ENCODE results near the gene LRP5. TPM values are rescaled to one million over a fixed set of nuclear protein-coding genes. Genes with fewer than 3 reads are reported as not detected.

Gene LRP5
- total RNA-seq, 1 donor from 2014 or later: 20.2 TPM

DNA sequence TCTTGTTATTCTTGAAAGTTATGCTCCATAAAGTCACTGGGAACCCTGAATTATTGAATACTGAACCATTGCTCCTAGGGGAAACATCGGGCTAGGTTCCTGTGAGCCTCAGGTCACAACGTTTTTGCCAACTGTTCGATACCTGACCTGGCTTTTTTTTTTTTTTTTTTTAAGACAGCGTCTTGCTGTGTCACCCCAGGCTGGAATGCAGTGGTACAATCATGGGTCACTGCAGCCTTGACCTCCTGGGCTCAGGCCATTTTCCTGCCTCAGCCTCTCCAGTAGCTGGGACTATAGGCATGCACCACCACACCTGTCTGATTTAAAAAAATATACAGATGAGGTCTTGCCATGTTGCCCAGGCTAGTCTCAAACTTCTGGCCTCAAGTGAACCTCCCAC is 22.5 kb downstream of the LRP5 start:
- H3K9me3 ChIP-seq (ENCODE audit: insufficient read depth, low read depth, low read length): no peaks in the 10 kb centered on the region
- H3K36me3 ChIP-seq (ENCODE audit: insufficient read depth, low read length): no peaks in the 10 kb centered on the region
- Mint-ChIP-seq H3K27ac (ENCODE audit: unreplicated experiment) (no peak overlapping the region), H3K36me3 (ENCODE audit: low read depth, unreplicated experiment) (peaks cover 4% of the 10 kb centered on the region), H3K27me3 (ENCODE audit: low read depth, unreplicated experiment) (no peaks in the 10 kb centered on the region), H3K9me3 (ENCODE audit: unreplicated experiment) (no peaks in the 10 kb centered on the region), H3K4me3 (ENCODE audit: unreplicated experiment) (no peak overlapping the region), H3K4me1 (ENCODE audit: low read depth, unreplicated experiment) (peaks cover 25% of the 10 kb centered on the region)
- TF ChIP-seq, protein P1, sequence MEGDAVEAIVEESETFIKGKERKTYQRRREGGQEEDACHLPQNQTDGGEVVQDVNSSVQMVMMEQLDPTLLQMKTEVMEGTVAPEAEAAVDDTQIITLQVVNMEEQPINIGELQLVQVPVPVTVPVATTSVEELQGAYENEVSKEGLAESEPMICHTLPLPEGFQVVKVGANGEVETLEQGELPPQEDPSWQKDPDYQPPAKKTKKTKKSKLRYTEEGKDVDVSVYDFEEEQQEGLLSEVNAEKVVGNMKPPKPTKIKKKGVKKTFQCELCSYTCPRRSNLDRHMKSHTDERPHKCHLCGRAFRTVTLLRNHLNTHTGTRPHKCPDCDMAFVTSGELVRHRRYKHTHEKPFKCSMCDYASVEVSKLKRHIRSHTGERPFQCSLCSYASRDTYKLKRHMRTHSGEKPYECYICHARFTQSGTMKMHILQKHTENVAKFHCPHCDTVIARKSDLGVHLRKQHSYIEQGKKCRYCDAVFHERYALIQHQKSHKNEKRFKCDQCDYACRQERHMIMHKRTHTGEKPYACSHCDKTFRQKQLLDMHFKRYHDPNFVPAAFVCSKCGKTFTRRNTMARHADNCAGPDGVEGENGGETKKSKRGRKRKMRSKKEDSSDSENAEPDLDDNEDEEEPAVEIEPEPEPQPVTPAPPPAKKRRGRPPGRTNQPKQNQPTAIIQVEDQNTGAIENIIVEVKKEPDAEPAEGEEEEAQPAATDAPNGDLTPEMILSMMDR (IDR thresholded peaks at IDR 0.05; ENCODE audit: insufficient read depth, low read depth, low read length): no peak
- TF ChIP-seq EZH2 (IDR thresholded peaks at IDR 0.05; ENCODE audit: insufficient read depth, low read length): no peak
- H3K27me3 ChIP-seq (ENCODE audit: insufficient read depth, low read length): no peaks in the 10 kb centered on the region
- no peak overlapping the region for H3K4me3 ChIP-seq (ENCODE audit: insufficient read depth, low read depth, low read length)
- H3K4me1 ChIP-seq (ENCODE audit: insufficient read depth, low read length): peaks cover 14% of the 10 kb centered on the region
- no peak overlapping the region for H3K4me2 ChIP-seq (ENCODE audit: low read length)
- H2AFZ ChIP-seq (ENCODE audit: low read depth, low read length): no peak overlapping the region
- H4K20me1 ChIP-seq (ENCODE audit: insufficient read depth, low read length): peaks cover 74% of the 10 kb centered on the region
- DNase-seq (ENCODE audit: low read depth): no peak
- FAIRE-seq: no peak
- H3K9ac ChIP-seq (ENCODE audit: low read length): no peak overlapping the region
- no peak overlapping the region for H3K27ac ChIP-seq (ENCODE audit: low read depth, low read length)
- peaks cover 45% of the 10 kb centered on the region for H3K79me2 ChIP-seq (ENCODE audit: insufficient read depth, low read length)

DNA sequence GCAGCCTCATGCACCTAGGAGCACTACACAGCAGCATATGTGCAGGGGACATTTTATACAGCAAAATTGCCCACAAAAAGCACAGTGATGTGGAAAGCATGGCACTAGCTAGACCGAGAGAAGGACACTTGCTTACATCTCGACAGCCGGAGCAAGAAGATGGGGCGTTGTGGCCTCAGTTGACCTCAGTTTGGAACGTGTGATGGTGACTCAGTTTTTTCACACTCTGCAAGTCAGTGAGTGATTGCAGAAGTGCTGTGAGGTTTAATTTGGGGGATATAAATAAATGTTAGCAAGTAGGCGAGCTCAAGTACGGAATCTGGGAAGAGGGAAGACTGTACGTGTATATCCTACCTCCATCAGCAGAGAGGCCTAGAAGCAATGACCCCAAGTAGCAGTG is 23.3 kb downstream of the LRP5 start:
- Mint-ChIP-seq H3K4me3 (ENCODE audit: unreplicated experiment) (no peak overlapping the region), H3K4me1 (ENCODE audit: low read depth, unreplicated experiment) (peaks cover 19% of the 10 kb centered on the region), H3K27me3 (ENCODE audit: low read depth, unreplicated experiment) (no peaks in the 10 kb centered on the region), H3K9me3 (ENCODE audit: unreplicated experiment) (no peaks in the 10 kb centered on the region), H3K36me3 (ENCODE audit: low read depth, unreplicated experiment) (peaks cover 4% of the 10 kb centered on the region), H3K27ac (ENCODE audit: unreplicated experiment) (no peak overlapping the region)
- no peaks in the 10 kb centered on the region for H3K27me3 ChIP-seq (ENCODE audit: insufficient read depth, low read length)
- no peaks in the 10 kb centered on the region for H3K9me3 ChIP-seq (ENCODE audit: insufficient read depth, low read depth, low read length)
- H3K36me3 ChIP-seq (ENCODE audit: insufficient read depth, low read length): no peaks in the 10 kb centered on the region
- H3K4me1 ChIP-seq (ENCODE audit: insufficient read depth, low read length): peaks cover 15% of the 10 kb centered on the region
- no peak overlapping the region for H2AFZ ChIP-seq (ENCODE audit: low read depth, low read length)
- H3K79me2 ChIP-seq (ENCODE audit: insufficient read depth, low read length): peaks cover 45% of the 10 kb centered on the region
- peaks cover 66% of the 10 kb centered on the region for H4K20me1 ChIP-seq (ENCODE audit: insufficient read depth, low read length)
- H3K27ac ChIP-seq (ENCODE audit: low read depth, low read length): no peak overlapping the region
- DNase-seq (ENCODE audit: low read depth): no peak
- no peak overlapping the region for H3K9ac ChIP-seq (ENCODE audit: low read length)
- no peak overlapping the region for H3K4me3 ChIP-seq (ENCODE audit: insufficient read depth, low read depth, low read length)
- no peak overlapping the region for H3K4me2 ChIP-seq (ENCODE audit: low read length)
- TF ChIP-seq, protein P1 (IDR thresholded peaks at IDR 0.05; ENCODE audit: insufficient read depth, low read depth, low read length): no peak
- TF ChIP-seq EZH2 (IDR thresholded peaks at IDR 0.05; ENCODE audit: insufficient read depth, low read length): no peak
- no peak for FAIRE-seq

DNA sequence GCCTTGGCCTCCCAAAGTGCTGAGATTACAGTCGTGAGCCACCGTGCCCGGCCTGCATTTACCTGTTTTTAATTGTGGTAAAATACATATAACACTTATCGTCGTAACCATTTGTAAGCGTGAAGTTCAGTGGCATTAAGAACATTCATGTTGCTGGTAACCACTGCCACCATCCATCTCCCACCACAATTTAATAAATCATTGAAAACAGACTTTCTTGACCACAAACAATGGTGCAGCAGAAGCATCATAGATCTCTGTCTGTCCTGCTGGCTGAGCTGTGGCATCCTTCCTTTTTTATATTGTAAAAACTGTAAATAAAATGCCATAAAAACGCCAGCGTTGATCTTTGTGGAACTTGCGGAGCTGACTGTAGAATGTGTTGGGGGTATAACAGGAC is 24.3 kb downstream of the LRP5 start:
- Histone ChIP-seq H3K4me2 (ENCODE audit: low read length) (no peak overlapping the region), H3K36me3 (ENCODE audit: insufficient read depth, low read length) (no peaks in the 10 kb centered on the region), H3K79me2 (ENCODE audit: insufficient read depth, low read length) (peaks cover 49% of the 10 kb centered on the region), H4K20me1 (ENCODE audit: insufficient read depth, low read length) (peaks cover 64% of the 10 kb centered on the region), H3K9ac (ENCODE audit: low read length) (no peak overlapping the region), H3K9me3 (ENCODE audit: insufficient read depth, low read depth, low read length) (no peaks in the 10 kb centered on the region), H3K4me3 (ENCODE audit: insufficient read depth, low read depth, low read length) (no peak overlapping the region), H3K27ac (ENCODE audit: low read depth, low read length) (no peak overlapping the region), H3K4me1 (ENCODE audit: insufficient read depth, low read length) (peaks cover 22% of the 10 kb centered on the region), H2AFZ (ENCODE audit: low read depth, low read length) (no peak overlapping the region), H3K27me3 (ENCODE audit: insufficient read depth, low read length) (no peaks in the 10 kb centered on the region)
- FAIRE-seq (no peak), DNase-seq (ENCODE audit: low read depth) (no peak)
- Mint-ChIP-seq H3K9me3 (ENCODE audit: unreplicated experiment) (no peaks in the 10 kb centered on the region), H3K27ac (ENCODE audit: unreplicated experiment) (no peak overlapping the region), H3K36me3 (ENCODE audit: low read depth, unreplicated experiment) (peaks cover 2% of the 10 kb centered on the region), H3K4me3 (ENCODE audit: unreplicated experiment) (no peak overlapping the region), H3K4me1 (ENCODE audit: low read depth, unreplicated experiment) (peaks cover 21% of the 10 kb centered on the region), H3K27me3 (ENCODE audit: low read depth, unreplicated experiment) (no peaks in the 10 kb centered on the region)
- TF ChIP-seq EZH2 (IDR thresholded peaks at IDR 0.05; ENCODE audit: insufficient read depth, low read length): no peak
- TF ChIP-seq, protein P1 (IDR thresholded peaks at IDR 0.05; ENCODE audit: insufficient read depth, low read depth, low read length): no peak

Measured in astrocyte (in vitro differentiated cells and primary cell).